Measurements from ENCODE around the gene IL15RA.

The IL15RA gene

GRCh38 chr10:6019010-6019782 lies 41.9 kb upstream of the IL15RA start:
- TF ChIP-seq CTCF (IDR thresholded peaks at IDR 0.05): no peak

- TF ChIP-seq CTCF (IDR thresholded peaks at IDR 0.05): no peak
Observed at GRCh38 chr10:6018422-6018821, 41.1 kb upstream of the IL15RA start.

GRCh38 chr10:6017781-6018354 lies 40.5 kb upstream of the IL15RA start:
- no peak for TF ChIP-seq CTCF (IDR thresholded peaks at IDR 0.05)

- TF ChIP-seq CTCF (IDR thresholded peaks at IDR 0.05): peak; percentile 81
Observed at GRCh38 chr10:6014241-6014761, 37.0 kb upstream of the IL15RA start.

- no peak for TF ChIP-seq CTCF (IDR thresholded peaks at IDR 0.05)
Observed at GRCh38 chr10:6013413-6014192, 36.3 kb upstream of the IL15RA start.

GRCh38 chr10:6012121-6012905 lies 35.0 kb upstream of the IL15RA start:
- TF ChIP-seq CTCF (IDR thresholded peaks at IDR 0.05): no peak

- no peak for TF ChIP-seq CTCF (IDR thresholded peaks at IDR 0.05)
Observed at GRCh38 chr10:6011558-6011957, 34.2 kb upstream of the IL15RA start.
